ENCODE measurements around the gene ZNF410.
"Not testable (repeated sequence)": the region's sequence is repeated elsewhere in the genome, so short reads cannot be mapped to it uniquely, and the experiment has no call there.

The ZNF410 gene

DNA sequence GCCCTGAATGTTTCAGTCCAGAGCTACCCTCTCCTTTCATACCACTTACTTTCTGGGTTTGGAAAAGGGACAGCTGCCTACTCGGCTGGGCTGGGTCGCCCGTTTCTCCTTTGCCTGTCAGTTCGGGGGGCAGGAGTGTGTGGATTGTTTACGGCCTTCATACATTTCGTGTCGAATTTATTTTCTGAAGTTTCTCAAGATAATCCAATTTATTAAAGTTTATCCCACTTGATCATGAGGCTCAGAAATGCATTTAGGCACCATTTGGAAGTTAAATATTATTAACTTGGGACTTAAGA lies 608 bp downstream of the ZNF410 start:
- DNase-seq (ENCODE audit: low read depth): no peak

GRCh38 chr14:73887694-73888459 lies 1.2 kb downstream of the ZNF410 start:
- no peak for DNase-seq (ENCODE audit: low read depth)

DNA sequence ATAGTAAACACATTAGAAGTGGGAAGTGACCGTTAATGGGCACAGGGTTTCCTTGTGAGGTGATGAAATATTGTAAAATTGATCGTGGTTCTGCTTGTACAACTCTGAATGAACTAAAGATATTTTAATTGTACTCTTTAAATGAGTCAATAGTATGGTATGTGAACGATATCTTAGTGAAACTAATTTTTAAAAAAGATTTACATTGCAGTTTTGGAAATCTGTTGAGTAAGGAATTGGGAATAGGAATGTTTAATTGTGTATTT lies 1.7 kb downstream of the ZNF410 start:
- DNase-seq (ENCODE audit: low read depth): no peak

DNA sequence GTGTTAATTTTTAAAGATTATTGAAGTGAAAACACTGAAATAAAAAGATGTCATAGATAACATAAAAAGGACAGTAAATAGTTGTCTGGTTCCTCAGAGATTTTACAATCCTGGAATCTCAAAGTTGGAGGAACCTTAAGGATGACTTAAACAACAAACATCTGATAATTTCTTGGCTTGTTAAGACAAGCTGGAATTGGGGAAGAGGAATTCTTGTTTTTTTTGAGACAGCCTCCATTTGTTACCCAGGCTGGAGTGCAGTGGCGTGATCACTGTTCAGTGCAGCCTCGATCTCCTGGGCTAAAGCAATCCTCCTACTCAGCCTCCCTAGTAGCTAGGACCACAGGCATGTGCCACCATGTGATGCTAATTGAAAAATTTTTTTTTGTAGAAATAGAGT lies 2.3 kb downstream of the ZNF410 start:
- no peak for DNase-seq (ENCODE audit: low read depth)

DNA sequence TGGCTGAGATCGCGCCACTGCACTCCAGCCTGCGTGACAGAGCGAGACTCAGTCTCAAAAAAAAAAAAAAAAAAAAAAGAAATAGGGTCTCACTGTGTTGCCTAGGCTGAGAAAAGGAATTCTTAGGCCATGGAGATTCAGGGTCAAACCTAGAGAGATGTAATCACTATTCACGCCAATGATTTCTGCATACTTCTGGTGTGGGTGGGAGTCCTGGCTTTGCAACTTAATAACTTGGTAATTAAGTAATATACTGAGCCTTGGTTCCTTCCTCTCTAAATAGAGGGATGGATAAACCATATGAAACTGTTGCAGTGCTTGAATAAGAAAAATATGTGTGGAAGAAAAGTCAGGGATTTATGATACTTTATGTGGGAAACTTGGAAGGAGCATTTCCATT lies 2.7 kb downstream of the ZNF410 start:
- DNase-seq (ENCODE audit: low read depth): no peak

- not testable (repeated sequence) for DNase-seq (ENCODE audit: low read depth)
Measured at GRCh38 chr14:73894180-73894687, 7.6 kb downstream of the ZNF410 start.

DNA sequence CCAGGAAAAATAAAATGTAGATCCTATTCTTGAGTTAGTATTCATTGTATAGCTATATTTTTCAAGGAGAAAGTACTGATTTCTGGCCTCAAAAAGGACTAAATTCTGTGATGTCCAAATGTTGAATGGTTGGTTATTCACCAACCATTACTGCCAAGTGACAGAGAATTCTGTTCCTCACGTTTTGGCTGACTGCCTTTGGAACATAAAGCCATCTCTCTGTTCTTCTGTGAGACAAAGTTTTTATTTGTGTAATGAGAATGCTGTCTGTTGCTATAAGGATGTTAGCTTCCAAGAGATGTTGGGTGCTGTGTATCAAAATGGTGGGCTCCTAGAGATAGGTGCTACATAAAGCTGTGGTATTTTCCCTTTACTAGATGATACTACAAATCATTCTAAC lies 9.3 kb downstream of the ZNF410 start:
- DNase-seq (ENCODE audit: low read depth): no peak

GRCh38 chr14:73896521-73896920 lies 9.9 kb downstream of the ZNF410 start:
- DNase-seq (ENCODE audit: low read depth): no peak

DNA sequence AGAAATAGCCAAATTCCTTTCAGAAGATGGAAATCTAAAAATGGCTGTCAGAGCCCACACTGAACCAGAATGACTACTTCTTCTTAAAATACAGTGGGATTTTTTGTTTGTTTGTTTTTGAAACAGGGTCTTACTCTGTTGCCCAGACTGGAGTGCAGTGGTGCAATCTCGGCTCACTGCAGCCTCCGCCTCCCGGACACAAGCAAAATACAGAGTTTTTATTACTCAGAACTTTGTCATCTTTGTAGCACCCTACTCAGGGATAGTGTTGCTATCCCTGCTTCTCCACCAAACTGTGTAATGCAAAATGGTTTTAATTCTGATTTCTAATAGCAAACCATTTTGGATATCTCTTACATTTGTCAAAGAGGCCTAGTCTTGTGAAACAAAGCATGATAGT lies 16.4 kb downstream of the ZNF410 start:
- DNase-seq (ENCODE audit: low read depth): no peak

GRCh38 chr14:73909681-73910080 lies 23.0 kb downstream of the ZNF410 start:
- no peak for DNase-seq (ENCODE audit: low read depth)

GRCh38 chr14:73913256-73913655 lies 26.6 kb downstream of the ZNF410 start:
- DNase-seq (ENCODE audit: low read depth): no peak

- DNase-seq (ENCODE audit: low read depth): no peak
Measured at GRCh38 chr14:73916324-73916723, 29.7 kb downstream of the ZNF410 start.

DNA sequence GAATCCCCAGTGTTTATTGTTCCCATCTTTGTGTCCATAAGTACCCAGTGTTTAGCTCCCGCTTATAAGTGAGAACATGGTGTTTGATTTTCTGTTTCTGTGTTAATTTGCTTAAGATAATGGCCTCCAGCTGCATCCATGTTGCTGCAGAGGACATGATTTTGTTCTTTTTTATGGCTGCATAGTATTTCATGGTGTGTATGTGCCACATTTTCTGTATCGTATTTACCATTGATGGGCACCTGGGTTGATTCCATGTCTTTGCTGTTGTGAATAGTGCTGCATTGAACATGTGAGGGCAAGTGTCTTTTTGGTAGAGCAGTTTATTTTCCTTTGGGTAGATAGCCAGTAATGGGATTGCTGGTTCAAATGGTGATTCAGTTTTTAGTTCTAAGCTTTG lies 32.8 kb downstream of the ZNF410 start:
- not testable (repeated sequence) for DNase-seq (ENCODE audit: low read depth)

DNA sequence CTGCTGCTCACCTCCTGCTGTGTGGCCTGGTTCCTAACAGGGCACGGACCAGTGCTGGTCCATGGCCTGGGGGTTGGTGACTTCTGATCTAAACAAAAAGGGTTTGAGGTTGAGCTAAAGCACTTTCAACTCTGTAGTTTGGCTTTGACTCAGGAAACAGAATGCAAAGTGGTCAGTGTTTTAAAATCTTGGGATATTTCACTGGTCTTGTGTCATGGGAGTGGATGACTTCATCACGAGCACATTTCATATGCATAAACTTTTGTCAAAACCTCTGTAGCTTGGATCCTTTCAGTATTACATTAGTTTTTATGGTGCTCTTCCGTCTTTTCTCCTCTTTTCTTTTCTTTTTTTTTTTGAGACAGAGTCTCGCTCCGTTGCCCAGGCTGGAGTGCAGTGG lies 37.7 kb downstream of the ZNF410 start:
- DNase-seq (ENCODE audit: low read depth): no peak

- no peak for DNase-seq (ENCODE audit: low read depth)
Measured at GRCh38 chr14:73935666-73936065, 49.0 kb downstream of the ZNF410 start.

GRCh38 chr14:73936548-73936947 lies 49.9 kb downstream of the ZNF410 start:
- DNase-seq (ENCODE audit: low read depth): no peak

- DNase-seq (ENCODE audit: low read depth): no peak
Measured at GRCh38 chr14:73937012-73937411, 50.4 kb downstream of the ZNF410 start.

DNA sequence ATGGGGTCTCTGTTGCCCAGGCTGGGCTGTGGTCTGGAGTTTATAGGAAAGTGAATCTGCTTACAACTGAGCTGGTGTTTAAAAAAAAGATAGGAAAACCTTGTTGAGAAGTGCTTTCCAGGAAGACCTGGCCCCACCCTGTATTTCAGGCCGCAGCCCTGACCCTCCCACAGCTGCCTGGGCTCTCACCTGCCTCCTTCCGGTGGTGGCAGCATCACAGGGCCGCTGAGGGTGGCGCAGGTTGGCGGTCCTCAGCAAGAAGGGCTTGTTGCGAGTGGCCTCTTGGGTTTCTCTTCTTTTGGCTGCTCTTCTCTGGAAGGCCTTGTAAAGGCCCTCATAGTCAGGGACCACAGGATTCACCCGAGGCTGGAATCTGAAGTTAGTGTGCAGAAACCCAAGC lies 55.5 kb downstream of the ZNF410 start:
- DNase-seq (ENCODE audit: low read depth): no peak

GRCh38 chr14:73943083-73943482 lies 56.4 kb downstream of the ZNF410 start:
- DNase-seq (ENCODE audit: low read depth): no peak

DNA sequence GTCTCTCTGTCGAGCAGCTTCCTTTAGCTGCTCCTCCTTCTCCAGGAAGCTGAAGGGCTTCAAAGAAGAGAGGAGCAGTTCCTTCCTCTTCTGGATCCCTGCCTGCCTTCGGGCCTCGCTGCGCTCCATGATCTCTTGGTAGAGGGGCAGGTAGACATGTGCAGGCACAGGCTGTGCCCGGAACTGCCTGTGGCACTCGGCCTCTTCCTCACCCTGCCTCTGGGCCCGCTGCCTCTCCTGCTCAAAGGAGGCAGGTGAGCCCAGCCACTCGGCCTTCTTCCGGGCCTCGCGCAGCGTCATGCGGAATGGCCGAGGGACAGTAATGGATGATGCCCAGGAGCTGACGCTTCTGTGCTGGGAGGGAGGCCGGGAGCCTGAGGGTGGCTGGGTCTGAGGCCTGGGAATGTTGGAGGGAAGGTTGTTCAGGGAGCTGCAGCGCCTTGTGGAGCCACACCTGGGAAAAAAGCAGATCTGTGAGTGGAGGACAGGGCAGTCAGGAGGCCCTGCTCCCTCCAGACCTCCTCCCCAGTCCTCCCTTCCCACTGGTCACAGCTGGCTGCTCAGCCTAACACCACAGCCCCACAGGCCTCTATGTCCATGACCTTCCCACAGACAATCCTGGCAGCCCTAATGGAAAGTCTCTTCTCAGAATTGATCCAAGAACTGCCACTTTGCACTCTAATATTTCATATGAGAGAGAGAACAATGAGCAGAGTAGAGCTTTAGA lies 57.9 kb downstream of the ZNF410 start:
- DNase-seq (ENCODE audit: low read depth): no peak

GRCh38 chr14:73945159-73945670 lies 58.6 kb downstream of the ZNF410 start:
- DNase-seq (ENCODE audit: low read depth): no peak

DNA sequence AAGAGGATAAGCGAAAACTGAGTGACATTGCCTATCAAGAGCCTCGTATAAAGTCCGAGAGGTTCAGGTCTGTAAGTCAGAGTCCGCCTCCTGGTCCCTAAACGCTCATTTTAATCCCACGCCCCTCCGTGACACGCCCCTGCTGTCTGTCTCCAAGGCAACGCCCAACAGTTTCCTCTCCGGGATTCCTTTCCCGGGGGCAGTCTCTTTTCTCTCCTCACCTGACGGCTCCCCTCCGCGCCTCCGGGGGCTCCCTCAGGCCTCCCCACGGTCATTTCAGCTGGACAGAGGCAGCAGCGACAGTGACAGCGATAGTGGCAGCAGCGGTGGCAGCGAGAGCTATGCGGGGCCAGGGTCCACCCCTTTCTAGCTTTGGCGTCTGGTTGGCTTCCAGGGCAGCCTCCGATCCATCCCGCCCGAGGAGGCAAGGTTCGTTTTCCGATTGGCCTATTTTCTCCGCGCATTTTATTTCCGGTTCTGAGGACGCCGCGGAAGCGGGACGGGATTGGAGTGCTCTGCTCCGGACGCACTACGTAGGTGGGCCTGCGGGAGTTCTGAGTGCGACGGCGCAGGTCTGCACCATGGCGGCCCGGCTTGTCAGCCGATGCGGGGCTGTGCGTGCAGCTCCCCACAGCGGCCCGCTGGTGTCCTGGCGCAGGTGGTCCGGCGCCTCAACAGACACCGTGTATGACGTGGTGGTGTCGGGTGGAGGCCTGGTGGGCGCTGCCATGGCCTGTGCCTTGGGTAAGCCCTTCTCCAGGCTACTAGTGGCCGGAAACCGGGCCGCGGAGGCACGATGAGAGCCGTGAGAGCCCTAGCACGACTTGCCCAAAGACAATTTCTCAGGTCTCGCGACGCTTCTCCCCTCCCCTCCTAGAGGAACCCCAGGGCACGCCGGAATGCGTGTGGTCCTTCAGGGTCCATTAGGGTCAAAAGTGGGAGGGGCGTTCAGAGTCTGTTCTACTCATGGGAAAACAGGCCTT lies 63.4 kb downstream of the ZNF410 start, which contains the start of the genes COQ6 and FAM161B:
Gene COQ6 (plus strand): TSS at position 551 of the 983 bp plus-strand sequence. CDS start 31 bp downstream, at position 582.
Gene FAM161B (minus strand): TSS at position 343 of the 983 bp plus-strand sequence. CDS start 68 bp downstream, at position 275.
- DNase-seq (ENCODE audit: low read depth): peak; percentile 85
